CD4-positive, alpha-beta T cell treated with Interleukin-15 for 4 hours (primary cell): Measurements from ENCODE around the gene EIF4A2.
A peak's percentile ranks its signal among the peaks of the same experiment; 100 is the strongest.
"Not testable (repeated sequence)": the region's sequence is repeated elsewhere in the genome, so short reads cannot be mapped to it uniquely, and the experiment has no call there.

ENCODE experiments used
- DNase-seq: peaks from one replicate; pipeline ENCODE4 v3.0.0-alpha.2; 2020; ENCODE audit warnings: low spot score

EIF4A2 gene

GRCh38 chr3:186818956-186819355 lies 35.6 kb downstream of the EIF4A2 start:
- no peak for DNase-seq

GRCh38 chr3:186821429-186822387 lies 38.3 kb downstream of the EIF4A2 start:
- DNase-seq, result peak; percentile 59

GRCh38 chr3:186822388-186822759 lies 39.0 kb downstream of the EIF4A2 start:
- DNase-seq, result not testable (repeated sequence)

- no peak for DNase-seq
Measured at GRCh38 chr3:186823386-186823785, 40.0 kb downstream of the EIF4A2 start.

GRCh38 chr3:186824430-186825139 lies 41.2 kb downstream of the EIF4A2 start:
- no peak for DNase-seq

GRCh38 chr3:186825294-186825821 lies 42.0 kb downstream of the EIF4A2 start:
- no peak for DNase-seq

- no peak for DNase-seq
Measured at GRCh38 chr3:186825872-186826409, 42.6 kb downstream of the EIF4A2 start.

- DNase-seq, result no peak
Measured at GRCh38 chr3:186826410-186826975, 43.1 kb downstream of the EIF4A2 start.

GRCh38 chr3:186826976-186827857 lies 43.8 kb downstream of the EIF4A2 start:
- DNase-seq, result peak; percentile 87

GRCh38 chr3:186828340-186828739 lies 45.0 kb downstream of the EIF4A2 start:
- no peak for DNase-seq

GRCh38 chr3:186831798-186832197 lies 48.4 kb downstream of the EIF4A2 start:
- no peak for DNase-seq

- no peak for DNase-seq
Measured at GRCh38 chr3:186832276-186832675, 48.9 kb downstream of the EIF4A2 start.
